ENCODE data around the gene HHIPL2. TPM values are rescaled to one million over a fixed set of nuclear protein-coding genes. Genes with fewer than 3 reads are reported as not detected.

HHIPL2 gene
- 0.70 and 1.3 TPM in 2 replicates for total RNA-seq (2014; rRNA removed; shearing (Covaris generic))
- polyA plus RNA-seq (2015; cell fraction: cytosol; rRNA removed): 1.6 TPM in 2 replicates
- 17.4 and 20.9 TPM in 2 replicates for polyA plus RNA-seq (2015; cell fraction: nucleus; rRNA removed)

DNA sequence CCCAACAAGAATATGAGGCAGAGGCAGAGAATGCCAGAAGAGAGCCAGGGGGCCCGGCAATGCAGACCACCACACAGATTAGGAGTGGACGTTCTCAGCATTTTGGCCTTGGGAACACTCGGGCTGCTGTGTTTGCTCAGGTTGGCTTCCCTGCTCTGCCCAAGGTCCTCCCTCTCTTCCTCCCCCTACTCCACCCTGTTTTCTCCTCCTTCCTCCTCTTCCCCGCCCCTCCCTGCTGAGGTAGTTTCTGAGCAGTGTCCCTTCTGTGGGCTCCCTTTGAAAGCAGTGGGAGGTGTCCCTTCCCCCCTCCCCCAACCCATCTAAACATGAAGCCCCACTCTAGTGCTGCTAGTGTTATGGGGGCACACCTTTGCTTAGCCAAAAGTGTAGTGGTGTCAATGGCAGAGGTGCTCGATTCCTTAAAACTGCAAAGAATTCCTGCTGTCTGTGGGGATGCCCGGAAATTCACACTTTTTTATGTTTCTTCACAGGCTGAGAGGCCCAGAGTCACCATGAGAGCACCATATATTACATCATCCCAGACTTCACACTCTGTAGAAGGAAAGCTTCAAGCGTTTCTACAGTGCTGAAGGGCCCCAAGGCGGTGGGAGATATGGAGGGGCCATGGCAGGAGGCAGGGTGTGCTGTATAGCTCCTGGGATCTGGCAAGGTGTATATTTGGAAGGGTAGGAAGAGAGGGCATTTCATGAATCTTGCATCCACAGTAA, at the start of gene HHIPL2:
Gene HHIPL2 (minus strand): TSS at position 161 of the 728 bp plus-strand sequence. CDS start 60 bp downstream, at position 101.
- DNase-seq (ENCODE audit: low read depth): peak; percentile 20

GRCh38 chr1:222596696-222597095, 48.8 kb upstream of the HHIPL2 start:
- DNase-seq (ENCODE audit: low read depth): no peak

GRCh38 chr1:222594789-222595188, 46.9 kb upstream of the HHIPL2 start:
- no peak for DNase-seq (ENCODE audit: low read depth)

DNA sequence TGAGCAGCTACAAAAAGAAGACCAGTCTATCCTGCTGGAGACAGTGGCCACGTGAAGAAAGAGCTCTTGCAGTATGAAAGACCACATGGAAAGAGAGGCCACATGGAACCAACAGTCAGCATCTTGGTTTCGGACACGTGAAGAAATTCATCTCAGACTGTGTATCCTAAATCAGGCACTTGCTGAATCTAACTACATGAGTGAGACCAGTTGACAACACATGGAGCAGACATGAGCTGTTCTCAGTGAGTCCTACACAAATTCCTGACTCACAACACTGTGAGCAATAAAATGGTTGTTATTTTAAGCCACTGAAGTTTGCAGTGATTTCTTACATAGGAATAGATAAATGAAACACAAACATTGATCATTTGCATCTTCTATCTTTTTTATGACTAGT, 44.3 kb upstream of the HHIPL2 start:
- peak; percentile 11 for DNase-seq (ENCODE audit: low read depth)

GRCh38 chr1:222589462-222590302, 41.8 kb upstream of the HHIPL2 start, which contains the start of gene TAF1A:
Gene TAF1A (minus strand): TSS chr1:222589933.
- peak; percentile 80 for DNase-seq (ENCODE audit: low read depth)

- no peak for DNase-seq (ENCODE audit: low read depth)
Observed at GRCh38 chr1:222588135-222588534, 40.2 kb upstream of the HHIPL2 start.

DNA sequence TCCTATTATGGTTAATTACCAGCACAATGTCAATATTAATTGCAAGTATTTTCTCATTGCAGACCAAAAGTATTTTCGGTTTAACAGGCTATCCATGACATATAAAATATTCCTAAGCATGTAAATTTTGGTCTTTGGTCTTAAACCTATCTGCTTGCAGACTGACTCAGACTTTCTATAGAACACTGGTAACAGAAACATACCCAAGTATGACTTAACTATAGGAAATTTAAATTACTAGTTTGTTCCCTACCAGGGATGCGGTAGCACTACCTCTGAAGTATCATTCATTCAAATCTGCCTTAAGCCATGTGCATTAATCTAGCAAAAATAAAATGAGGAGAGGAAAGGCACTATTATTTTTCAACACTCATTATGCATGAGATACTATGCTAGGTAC, 38.9 kb upstream of the HHIPL2 start:
- no peak for DNase-seq (ENCODE audit: low read depth)

- no peak for DNase-seq (ENCODE audit: low read depth)
Observed at GRCh38 chr1:222583079-222583478, 35.2 kb upstream of the HHIPL2 start.

DNA sequence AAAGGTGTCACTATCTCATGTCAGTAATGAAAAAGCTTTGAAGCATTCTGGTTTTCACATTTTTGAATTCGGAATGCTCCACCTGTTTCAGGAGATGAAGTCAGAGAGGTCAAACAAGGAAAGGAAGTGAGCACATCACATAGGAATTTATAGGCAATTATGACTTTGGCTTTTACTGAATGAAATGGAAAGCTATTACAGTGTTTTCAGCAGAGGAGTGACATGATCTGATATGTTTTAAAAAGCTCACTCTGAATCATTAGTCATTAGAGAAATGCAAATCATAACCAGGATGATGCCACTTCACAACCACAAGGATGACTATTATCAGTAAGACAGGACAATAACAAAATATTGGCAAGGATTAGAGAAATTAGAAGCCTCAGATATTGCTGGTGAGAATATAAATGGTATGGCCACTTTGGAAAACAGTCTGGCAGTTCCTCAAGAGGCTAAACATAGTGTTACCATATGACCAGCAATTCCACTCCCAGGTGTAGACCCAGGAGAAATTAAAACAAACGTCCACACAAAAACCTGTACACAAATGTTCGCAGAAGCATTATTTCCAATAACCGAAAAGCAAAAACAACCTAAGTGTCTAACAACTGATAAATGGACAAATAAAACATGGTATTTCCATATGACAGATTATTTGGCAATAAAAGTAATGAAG, 34.3 kb upstream of the HHIPL2 start:
- DNase-seq (ENCODE audit: low read depth): peak; percentile 87

GRCh38 chr1:222579316-222579715, 31.4 kb upstream of the HHIPL2 start:
- DNase-seq (ENCODE audit: low read depth): no peak

- DNase-seq (ENCODE audit: low read depth): no peak
Observed at GRCh38 chr1:222570837-222571236, 22.9 kb upstream of the HHIPL2 start.

DNA sequence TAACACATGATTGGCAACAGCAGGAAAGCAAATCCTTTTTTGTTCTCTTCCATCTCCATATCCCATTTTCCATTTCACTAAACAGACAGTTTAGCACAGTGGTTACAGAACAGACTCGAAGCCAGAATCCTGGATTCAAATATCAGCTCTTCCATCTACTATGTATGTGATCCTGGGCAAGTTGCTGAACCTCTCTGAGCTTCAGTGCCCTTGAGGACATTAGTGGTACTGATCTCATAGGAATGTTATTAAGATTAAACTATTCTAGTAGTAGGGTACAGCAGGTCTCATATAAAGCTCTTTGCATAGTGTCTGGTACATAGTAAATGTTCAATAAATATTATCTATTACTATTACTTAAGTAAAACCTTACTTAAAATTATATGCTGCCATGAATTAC, 13.8 kb upstream of the HHIPL2 start:
- no peak for DNase-seq (ENCODE audit: low read depth)

GRCh38 chr1:222557574-222557973, 9.7 kb upstream of the HHIPL2 start:
- DNase-seq (ENCODE audit: low read depth): no peak

GRCh38 chr1:222557148-222557547, 9.2 kb upstream of the HHIPL2 start:
- DNase-seq (ENCODE audit: low read depth): no peak

- DNase-seq (ENCODE audit: low read depth): no peak
Observed at GRCh38 chr1:222555992-222556615, 8.2 kb upstream of the HHIPL2 start.

DNA sequence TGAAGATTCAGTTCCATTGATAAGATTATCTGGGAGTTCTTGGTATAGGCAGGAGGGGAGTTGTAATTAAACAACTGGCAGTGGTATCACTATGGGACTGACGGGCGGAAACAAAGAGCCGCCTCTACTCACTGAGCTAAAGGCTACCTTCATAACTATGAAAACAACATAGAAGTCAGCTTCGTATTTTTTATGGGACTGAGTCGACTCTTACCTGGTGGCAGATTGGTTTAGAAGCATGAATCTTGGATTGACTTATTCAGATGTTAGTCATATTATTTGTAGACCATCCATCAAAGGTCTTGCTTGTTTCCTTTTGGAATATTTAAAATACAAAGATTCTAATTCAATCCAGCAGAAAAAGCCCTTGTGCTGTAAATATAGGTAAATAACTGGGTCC, 6.3 kb upstream of the HHIPL2 start:
- DNase-seq (ENCODE audit: low read depth): no peak

GRCh38 chr1:222552882-222553281, 5.0 kb upstream of the HHIPL2 start:
- DNase-seq (ENCODE audit: low read depth): no peak

- DNase-seq (ENCODE audit: low read depth): no peak
Observed at GRCh38 chr1:222547260-222547614, 667 bp downstream of the HHIPL2 start.

- DNase-seq (ENCODE audit: low read depth): peak; percentile 90
Observed at GRCh38 chr1:222546548-222547259, 1.2 kb downstream of the HHIPL2 start.

- no peak for DNase-seq (ENCODE audit: low read depth)
Observed at GRCh38 chr1:222546091-222546490, 1.8 kb downstream of the HHIPL2 start.

DNA sequence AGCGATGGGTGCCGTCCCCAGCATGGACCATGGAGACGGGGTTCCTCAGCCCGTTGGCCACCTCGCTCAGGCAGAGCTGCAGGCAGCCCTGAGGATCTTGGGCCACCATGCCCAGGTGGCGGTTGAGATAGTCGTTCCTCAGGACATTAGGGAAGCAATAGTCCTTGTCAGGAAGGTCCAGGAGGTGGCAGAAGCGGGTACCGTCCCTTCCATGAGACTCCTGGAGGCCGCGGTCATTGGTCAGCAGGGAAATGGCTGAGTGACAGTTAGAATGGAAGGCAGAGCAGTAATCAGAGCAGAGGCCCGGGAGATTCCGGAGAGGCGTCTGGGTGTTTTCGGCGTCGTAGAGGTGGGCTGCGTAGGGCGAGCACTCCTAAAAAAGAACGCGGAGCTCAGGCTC, 4.1 kb downstream of the HHIPL2 start:
- DNase-seq (ENCODE audit: low read depth): no peak

Data from HT1080 (cell line).